ENCODE measurements around the gene CDYL2.

DNA sequence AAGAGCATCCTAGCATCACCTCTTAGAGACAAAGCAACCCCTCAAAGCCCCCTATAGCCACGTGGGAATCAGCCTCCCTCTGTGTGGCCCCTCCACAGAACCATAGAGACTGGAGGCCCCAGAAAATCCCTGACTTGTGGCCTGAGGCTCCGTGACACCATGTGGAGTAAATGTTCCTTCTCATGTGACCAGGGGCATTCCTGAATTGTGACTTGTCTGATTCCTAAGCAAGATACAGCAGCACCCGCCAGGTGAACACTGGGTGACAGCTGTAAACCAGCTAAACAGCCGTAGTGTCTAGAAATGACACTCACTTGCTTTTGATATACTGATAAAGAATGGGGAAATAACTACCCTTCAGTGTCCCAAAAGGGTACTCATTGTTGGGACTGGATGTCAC is 184.6 kb downstream of the CDYL2 start:
- TF ChIP-seq, protein P1, sequence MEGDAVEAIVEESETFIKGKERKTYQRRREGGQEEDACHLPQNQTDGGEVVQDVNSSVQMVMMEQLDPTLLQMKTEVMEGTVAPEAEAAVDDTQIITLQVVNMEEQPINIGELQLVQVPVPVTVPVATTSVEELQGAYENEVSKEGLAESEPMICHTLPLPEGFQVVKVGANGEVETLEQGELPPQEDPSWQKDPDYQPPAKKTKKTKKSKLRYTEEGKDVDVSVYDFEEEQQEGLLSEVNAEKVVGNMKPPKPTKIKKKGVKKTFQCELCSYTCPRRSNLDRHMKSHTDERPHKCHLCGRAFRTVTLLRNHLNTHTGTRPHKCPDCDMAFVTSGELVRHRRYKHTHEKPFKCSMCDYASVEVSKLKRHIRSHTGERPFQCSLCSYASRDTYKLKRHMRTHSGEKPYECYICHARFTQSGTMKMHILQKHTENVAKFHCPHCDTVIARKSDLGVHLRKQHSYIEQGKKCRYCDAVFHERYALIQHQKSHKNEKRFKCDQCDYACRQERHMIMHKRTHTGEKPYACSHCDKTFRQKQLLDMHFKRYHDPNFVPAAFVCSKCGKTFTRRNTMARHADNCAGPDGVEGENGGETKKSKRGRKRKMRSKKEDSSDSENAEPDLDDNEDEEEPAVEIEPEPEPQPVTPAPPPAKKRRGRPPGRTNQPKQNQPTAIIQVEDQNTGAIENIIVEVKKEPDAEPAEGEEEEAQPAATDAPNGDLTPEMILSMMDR (IDR thresholded peaks at IDR 0.05; ENCODE audit: low read depth, low read length): no peak
- TF ChIP-seq EZH2phosphoT487 (IDR thresholded peaks at IDR 0.05; ENCODE audit: low read depth): no peak
